ENCODE measurements around the gene STMN3.
"Not testable (repeated sequence)": the region's sequence is repeated elsewhere in the genome, so short reads cannot be mapped to it uniquely, and the experiment has no call there.

Gene STMN3

GRCh38 chr20:63601679-63602078, 51.5 kb downstream of the STMN3 start:
- not testable (repeated sequence) for DNase-seq

- DNase-seq: no peak
Measured at GRCh38 chr20:63599396-63600050, 53.7 kb downstream of the STMN3 start.

GRCh38 chr20:63598479-63599395, 54.5 kb downstream of the STMN3 start:
- DNase-seq: no peak

- no peak for DNase-seq
Measured at GRCh38 chr20:63597651-63598478, 55.4 kb downstream of the STMN3 start.

- DNase-seq: no peak
Measured at GRCh38 chr20:63596423-63596822, 56.8 kb downstream of the STMN3 start.

GRCh38 chr20:63595416-63596127, 57.7 kb downstream of the STMN3 start:
- DNase-seq: no peak

GRCh38 chr20:63594043-63594561, 59.1 kb downstream of the STMN3 start:
- no peak for DNase-seq

- no peak for DNase-seq
Measured at GRCh38 chr20:63592661-63593060, 60.6 kb downstream of the STMN3 start.

GRCh38 chr20:63591786-63592355, 61.4 kb downstream of the STMN3 start:
- no peak for DNase-seq

GRCh38 chr20:63591147-63591533, 62.1 kb downstream of the STMN3 start:
- DNase-seq: no peak

GRCh38 chr20:63590218-63591146, 62.7 kb downstream of the STMN3 start:
- DNase-seq: no peak

All from cortex of kidney (tissue), 1 donor.